Activated T-cell treated with anti-CD3 and anti-CD28 coated beads for 48 hours (primary cell): ENCODE data around the gene HIVEP3.

ENCODE experiments used
- DNase-seq: peaks from one replicate; pipeline ENCODE4 v3.0.0-alpha.2; 2020; ENCODE audit warnings: low read depth

The HIVEP3 gene

GRCh38 chr1:41758500-41758899 lies 160.2 kb downstream of the HIVEP3 start:
- no peak for DNase-seq

- no peak for DNase-seq
Measured at GRCh38 chr1:41754540-41754939, 164.2 kb downstream of the HIVEP3 start.

- no peak for DNase-seq
Measured at GRCh38 chr1:41752514-41753170, 166.1 kb downstream of the HIVEP3 start.

- no peak for DNase-seq
Measured at GRCh38 chr1:41751804-41752513, 166.8 kb downstream of the HIVEP3 start.

- no peak for DNase-seq
Measured at GRCh38 chr1:41749991-41750745, 168.6 kb downstream of the HIVEP3 start.

- DNase-seq: no peak
Measured at GRCh38 chr1:41745022-41745421, 173.7 kb downstream of the HIVEP3 start.

- DNase-seq: no peak
Measured at GRCh38 chr1:41743366-41743765, 175.4 kb downstream of the HIVEP3 start.

- no peak for DNase-seq
Measured at GRCh38 chr1:41742219-41742618, 176.5 kb downstream of the HIVEP3 start.

GRCh38 chr1:41741244-41741643 lies 177.5 kb downstream of the HIVEP3 start:
- DNase-seq: peak; percentile 60

- DNase-seq: no peak
Measured at GRCh38 chr1:41740630-41741239, 178.0 kb downstream of the HIVEP3 start.

GRCh38 chr1:41740058-41740457 lies 178.7 kb downstream of the HIVEP3 start:
- DNase-seq: no peak

- peak; percentile 87 for DNase-seq
Measured at GRCh38 chr1:41739061-41739955, 179.4 kb downstream of the HIVEP3 start.

GRCh38 chr1:41738475-41738874 lies 180.2 kb downstream of the HIVEP3 start:
- no peak for DNase-seq

GRCh38 chr1:41738006-41738405 lies 180.7 kb downstream of the HIVEP3 start:
- DNase-seq: no peak

- DNase-seq: no peak
Measured at GRCh38 chr1:41735631-41736260, 183.0 kb downstream of the HIVEP3 start.

GRCh38 chr1:41735139-41735538 lies 183.6 kb downstream of the HIVEP3 start:
- DNase-seq: no peak

- no peak for DNase-seq
Measured at GRCh38 chr1:41734201-41734970, 184.3 kb downstream of the HIVEP3 start.

- DNase-seq: no peak
Measured at GRCh38 chr1:41733725-41734124, 185.0 kb downstream of the HIVEP3 start.

GRCh38 chr1:41733021-41733420 lies 185.7 kb downstream of the HIVEP3 start:
- DNase-seq: no peak

- no peak for DNase-seq
Measured at GRCh38 chr1:41731516-41732030, 187.1 kb downstream of the HIVEP3 start.
